Endodermal cell (in vitro differentiated cells): ENCODE data around the gene PPP2R5C. TPM values are rescaled to one million over a fixed set of nuclear protein-coding genes. Genes with fewer than 3 reads are reported as not detected.

Experiments
- DNase-seq: peaks from one replicate; pipeline ENCODE4 v3.0.0-alpha.2; 2017
- H3K27ac ChIP-seq: 2 replicates; pipeline ENCODE4 v1.5.1; 2013; ENCODE audit warnings: mild to moderate bottlenecking, low read depth, low read length, moderate library complexity
- H3K27me3 ChIP-seq: 2 replicates; pipeline ENCODE4 v1.6.1; 2013; ENCODE audit warnings: mild to moderate bottlenecking, low read length, moderate library complexity; ENCODE audit not compliant: insufficient read depth, control insufficient read depth, poor library complexity, severe bottlenecking
- H3K36me3 ChIP-seq: 2 replicates; pipeline ENCODE4 v1.7.0; 2013; ENCODE audit warnings: mild to moderate bottlenecking, low read length, moderate library complexity; ENCODE audit not compliant: control insufficient read depth, insufficient read depth
- H3K4me1 ChIP-seq: one replicate; pipeline ENCODE4 v1.7.0; 2013; ENCODE audit warnings: low read length; ENCODE audit not compliant: control insufficient read depth, insufficient read depth
- H3K4me3 ChIP-seq: 2 replicates; pipeline ENCODE4 v1.5.1; 2013; ENCODE audit warnings: mild to moderate bottlenecking, low read length, moderate library complexity
- H3K9ac ChIP-seq: 2 replicates; pipeline ENCODE4 v1.6.1; 2013; ENCODE audit warnings: mild to moderate bottlenecking, low read length, moderate library complexity; ENCODE audit not compliant: poor library complexity, severe bottlenecking; ENCODE audit errors: extremely low read depth
- H3K9me3 ChIP-seq: 2 replicates; pipeline ENCODE4 v1.6.1; 2013; ENCODE audit warnings: mild to moderate bottlenecking, low read length, moderate library complexity; ENCODE audit not compliant: control insufficient read depth
- H3K27ac Mint-ChIP-seq: 2 replicates; pipeline ENCODE4 v1.8.0; 2020; ENCODE audit warnings: mixed read lengths
- H3K27me3 Mint-ChIP-seq: 2 replicates; pipeline ENCODE4 v1.8.0; 2021; ENCODE audit warnings: mild to moderate bottlenecking, mixed read lengths; ENCODE audit not compliant: insufficient read depth
- H3K36me3 Mint-ChIP-seq: 2 replicates; pipeline ENCODE4 v1.8.0; 2020; ENCODE audit warnings: low read depth, mixed read lengths
- H3K4me1 Mint-ChIP-seq: 2 replicates; pipeline ENCODE4 v1.8.0; 2020; ENCODE audit warnings: mixed read lengths
- H3K4me3 Mint-ChIP-seq: 2 replicates; pipeline ENCODE4 v1.8.0; 2020; ENCODE audit warnings: mild to moderate bottlenecking, moderate library complexity, mixed read lengths
- H3K9me3 Mint-ChIP-seq: 2 replicates; pipeline ENCODE4 v1.8.0; 2020; ENCODE audit warnings: mild to moderate bottlenecking, mixed read lengths
- CTCF ChIP-seq: fragments of 200-600 bp; sonication (generic); conservative IDR thresholded peaks from 2 replicates; pipeline ENCODE4 v1.5.0; 2021; ENCODE audit warnings: antibody characterized with exemption, mild to moderate bottlenecking
- WGBS, 2 experiments: methylation state at CpG; one replicate each; pipeline versions ENCODE4 v1.1.5 to v1.1.7; 2013; ENCODE audit warnings: missing lambda C conversion rate in 2 of 2, mixed read lengths in 1 of 2; ENCODE audit not compliant: insufficient coverage in 1 of 2, insufficient read length in 1 of 2; 5-methylcytosine and 5-hydroxymethylcytosine counted together
- total RNA-seq, 2 donors: library from RNA; stranded (reverse); fragmentation: NEBNext Ultra II Directional in 1 of 2; extraction: Animal tissue kit (Norgen Biotek cat#: 25700) in 1 of 2; gene quantifications; 2 replicates in 1 of 2; 3 replicates in 1 of 2; pipeline ENCODE4 v1.2.1, GENCODE V29; 2021

PPP2R5C gene
- total RNA-seq, 2 donors from 2014 or later, result 116 to 117 TPM

DNA sequence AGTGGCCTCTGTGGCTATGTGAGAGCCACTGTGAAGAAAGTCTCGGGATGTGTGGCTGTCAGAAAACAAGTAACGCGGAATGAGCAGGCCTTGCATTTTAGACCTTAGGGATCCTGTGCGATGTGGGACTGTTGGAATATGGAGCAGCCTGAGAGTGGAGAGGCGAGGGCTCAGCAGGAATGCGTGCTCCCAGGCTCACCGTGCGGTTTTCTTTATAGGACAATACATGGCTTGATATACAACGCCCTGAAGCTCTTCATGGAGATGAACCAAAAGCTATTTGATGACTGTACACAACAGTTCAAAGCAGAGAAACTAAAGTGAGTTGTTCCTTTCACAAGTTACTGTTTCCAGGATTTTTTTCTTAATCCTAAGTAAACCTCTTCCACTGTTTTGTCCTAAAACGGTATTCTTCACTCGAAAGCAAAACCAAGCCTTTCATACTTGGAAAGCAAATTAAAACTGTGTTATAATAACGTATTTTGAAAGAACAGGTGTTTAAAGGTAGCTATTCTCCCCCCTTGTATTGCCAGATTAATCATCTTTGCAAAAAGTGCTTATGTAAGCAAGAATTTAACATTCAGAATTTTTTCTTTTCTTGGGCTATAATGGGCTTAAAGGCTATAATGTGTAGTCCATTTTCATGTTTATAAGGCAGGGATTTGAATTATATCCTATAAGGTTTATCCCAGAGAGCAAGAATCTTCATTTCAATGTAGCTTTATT, 148.0 kb downstream of the PPP2R5C start:
- WGBS, 2 experiments, result 93 to 95% methylated on average over 12 of the region's 12 CpGs
- no peak overlapping the region for H3K9ac ChIP-seq
- H3K36me3 ChIP-seq, result peaks cover 63% of the 10 kb centered on the region
- no peak overlapping the region for H3K27ac Mint-ChIP-seq
- H3K4me1 ChIP-seq, result peaks cover 4% of the 10 kb centered on the region
- H3K4me3 Mint-ChIP-seq, result no peak overlapping the region
- TF ChIP-seq CTCF, result no peak
- no peaks in the 10 kb centered on the region for H3K27me3 ChIP-seq
- peaks cover 2% of the 10 kb centered on the region for H3K27me3 Mint-ChIP-seq
- no peak overlapping the region for H3K4me3 ChIP-seq
- H3K9me3 ChIP-seq, result no peaks in the 10 kb centered on the region
- peaks cover 7% of the 10 kb centered on the region for H3K4me1 Mint-ChIP-seq
- H3K36me3 Mint-ChIP-seq, result peaks cover 65% of the 10 kb centered on the region
- H3K27ac ChIP-seq, result no peak overlapping the region
- DNase-seq, result no peak
- H3K9me3 Mint-ChIP-seq, result no peaks in the 10 kb centered on the region

GRCh38 chr14:101912841-101913240, 151.3 kb downstream of the PPP2R5C start:
- no peak overlapping the region for H3K27ac Mint-ChIP-seq
- no peak overlapping the region for H3K9ac ChIP-seq
- peaks cover 52% of the 10 kb centered on the region for H3K36me3 Mint-ChIP-seq
- no peaks in the 10 kb centered on the region for H3K27me3 ChIP-seq
- H3K36me3 ChIP-seq, result peaks cover 44% of the 10 kb centered on the region
- no peak overlapping the region for H3K4me3 Mint-ChIP-seq
- no peaks in the 10 kb centered on the region for H3K27me3 Mint-ChIP-seq
- no peaks in the 10 kb centered on the region for H3K9me3 ChIP-seq
- H3K4me1 Mint-ChIP-seq, result peaks cover 22% of the 10 kb centered on the region
- TF ChIP-seq CTCF, result no peak
- peaks cover under 1% of the 10 kb centered on the region for H3K4me1 ChIP-seq
- H3K9me3 Mint-ChIP-seq, result no peaks in the 10 kb centered on the region
- 96 to 100% methylated on average over 5 to 13 of the region's 13 CpGs for WGBS, 2 experiments
- H3K27ac ChIP-seq, result no peak overlapping the region
- no peak overlapping the region for H3K4me3 ChIP-seq
- no peak for DNase-seq

GRCh38 chr14:101914083-101914482, 152.6 kb downstream of the PPP2R5C start:
- H3K9me3 Mint-ChIP-seq, result no peaks in the 10 kb centered on the region
- peaks cover 46% of the 10 kb centered on the region for H3K36me3 Mint-ChIP-seq
- H3K4me1 Mint-ChIP-seq, result peaks cover 28% of the 10 kb centered on the region
- Histone ChIP-seq H3K4me3 (no peak overlapping the region), H3K4me1 (no peaks in the 10 kb centered on the region), H3K27me3 (no peaks in the 10 kb centered on the region), H3K36me3 (peaks cover 43% of the 10 kb centered on the region), H3K9me3 (no peaks in the 10 kb centered on the region), H3K9ac (no peak overlapping the region), H3K27ac (no peak overlapping the region)
- DNase-seq, result no peak
- H3K27me3 Mint-ChIP-seq, result no peaks in the 10 kb centered on the region
- no peak for TF ChIP-seq CTCF
- no peak overlapping the region for H3K27ac Mint-ChIP-seq
- H3K4me3 Mint-ChIP-seq, result no peak overlapping the region
- 94 to 95% methylated on average over 7 to 8 of the region's 8 CpGs for WGBS, 2 experiments
